ENCODE data around the gene SLC25A36. TPM values are rescaled to one million over a fixed set of nuclear protein-coding genes. Genes with fewer than 3 reads are reported as not detected.
A peak's percentile ranks its signal among the peaks of the same experiment; 100 is the strongest.

Gene SLC25A36
- total and polyA plus RNA-seq, 2 of the 4 experiments (the other 2 are of a cell fraction), result 31.3 to 76.7 TPM

- Histone ChIP-seq H3K4me1 (ENCODE audit: control insufficient read depth, insufficient read depth, low read length) (peaks cover 16% of the 10 kb centered on the region), H3K9me1 (ENCODE audit: insufficient read depth, low read length) (peaks cover 9% of the 10 kb centered on the region; the same call in 1 of the 2 replicates), H3K18ac (ENCODE audit: low read depth, low read length) (no peak overlapping the region), H3K36me3 (ENCODE audit: control insufficient read depth, insufficient read depth, low read length) (no peaks in the 10 kb centered on the region; the same call in 1 of the 2 replicates), H3K79me1 (ENCODE audit: low read depth in 1 of 2, low read length in 2 of 2) (peaks cover 0 to 50% of the 10 kb centered on the region in 2 experiments), H3K9me3 (ENCODE audit: control insufficient read depth, insufficient read depth, low read length) (no peaks in the 10 kb centered on the region), H4K20me1 (ENCODE audit: insufficient read depth, low read length) (peaks cover 54% of the 10 kb centered on the region), H3K4me3 (ENCODE audit: insufficient read depth, low read depth, low read length) (no peak overlapping the region), H2BK20ac (ENCODE audit: low read depth, low read length) (no peak overlapping the region), H3K14ac (replicated peaks; ENCODE audit: low read depth, low read length) (no peak overlapping the region), H3K27me3 (ENCODE audit: control insufficient read depth, insufficient read depth, low read length) (no peaks in the 10 kb centered on the region), H2BK120ac (ENCODE audit: low read depth, low read length) (no peak overlapping the region), H3K4ac (ENCODE audit: low read depth, low read length) (no peak overlapping the region), H2AK9ac (replicated peaks; ENCODE audit: low read depth, low read length, poor library complexity) (no peak overlapping the region), H4K91ac (ENCODE audit: insufficient read depth, low read depth, low read length) (no peak overlapping the region), H3K27ac (ENCODE audit: insufficient read depth, low read length) (peak overlapping the region; percentile 44; the same call in 1 of the 2 replicates), H4K8ac (ENCODE audit: low read depth in 2 of 2, low read length in 2 of 2) (0 out of 4 replicates have a peak overlapping the region, but pooled peaks of 1 of the 2 experiments have one; percentile 7), H2BK15ac (ENCODE audit: low read depth, low read length) (no peak overlapping the region; the same call in 2 of the 3 replicates), H4K5ac (ENCODE audit: low read depth, low read length) (no peak overlapping the region), H2BK5ac (ENCODE audit: low read depth, low read length, poor library complexity, severe bottlenecking) (no peak overlapping the region), H2AFZ (replicated peaks; ENCODE audit: low read length, poor library complexity) (no peak overlapping the region), H2AK5ac (ENCODE audit: low read depth, low read length) (no peak overlapping the region), H3K23ac (ENCODE audit: low read depth, low read length) (no peak overlapping the region; the same call in 1 of the 2 replicates), H3K4me2 (ENCODE audit: low read depth, low read length) (no peak overlapping the region), H3K56ac (ENCODE audit: extremely low read depth, insufficient read depth, low read length) (no peak overlapping the region), H3K9ac (ENCODE audit: low read depth, low read length) (no peak overlapping the region)
- WGBS, 2 experiments (ENCODE audit: extremely low coverage in 2 of 2, insufficient read length in 1 of 2), result no CpG with 5 or more reads among the region's 5 CpGs
- in situ Hi-C loops (cut with MboI; ENCODE audit: low sequenced_read_pairs) (no loop called here), dilution Hi-C loops (cut with HindIII; ENCODE audit: low sequenced_read_pairs, unreplicated experiment) (no loop called here), intact Hi-C loops (cut with micrococcal nuclease) (no loop called here)
- CTCF ChIA-PET, result interaction anchor here (0.7 to 1.1 kb wide), 3 partner anchors 17 to 313 kb away, joined by 3 to 4 read pairs (median 3); no protein-coding TSS in a partner anchor
- peak; percentile 66 for ATAC-seq (ENCODE audit: low read depth)
- POLR2A ChIA-PET (ENCODE audit: unreplicated experiment), result interaction anchor here (0.6 kb wide), 1 partner anchor 8 kb away, joined by 3 read pairs; no protein-coding TSS in a partner anchor
- peak; percentile 81 for DNase-seq
- BruUV-seq (replicated peaks), result no TSS peak
- peak; percentile 26; the same call in 1 of the 2 replicates for TF ChIP-seq NFE2L2 (IDR thresholded peaks at IDR 0.05; ENCODE audit: low read depth, low read length)
- no peak for TF ChIP-seq RFX5 (IDR thresholded peaks at IDR 0.05; ENCODE audit: low read depth, low read length)
- TF ChIP-seq MAFK (IDR thresholded peaks at IDR 0.05; ENCODE audit: low read depth, low read length), result peak; percentile 45
- no peak for TF ChIP-seq CHD1 (IDR thresholded peaks at IDR 0.05; ENCODE audit: low read depth, low read length)
- TF ChIP-seq BHLHE40 (IDR thresholded peaks at IDR 0.05; ENCODE audit: low read depth, low read length), result no peak
- TF ChIP-seq FOS (IDR thresholded peaks at IDR 0.05; ENCODE audit: low read depth, low read length), result peak; percentile 74
- TF ChIP-seq MAZ (IDR thresholded peaks at IDR 0.05; ENCODE audit: borderline replicate concordance, low read depth, low read length), result no peak
- TF ChIP-seq RCOR1 (IDR thresholded peaks at IDR 0.05; ENCODE audit: insufficient replicate concordance, low read length), result no peak
- no peak for TF ChIP-seq RAD21 (IDR thresholded peaks at IDR 0.05; ENCODE audit: low read length)
- no peak for TF ChIP-seq SMC3 (IDR thresholded peaks at IDR 0.05; ENCODE audit: low read depth, low read length)
- TF ChIP-seq CTCF (conservative IDR thresholded peaks at IDR 0.05; ENCODE audit: low read depth, low read length), result no peak
- TF ChIP-seq CEBPB (IDR thresholded peaks at IDR 0.05; ENCODE audit: low read depth, low read length), result peak; percentile 43; the same call in 1 of the 2 replicates
- no peak for TF ChIP-seq ELK1 (IDR thresholded peaks at IDR 0.05; ENCODE audit: borderline replicate concordance, low read depth, low read length)
- TF ChIP-seq MXI1 (IDR thresholded peaks at IDR 0.05; ENCODE audit: borderline replicate concordance, low read depth, low read length), result no peak
These were observed 11.7 kb downstream of the SLC25A36 start for GRCh38 chr3:140953028-140953960.

Data from IMR-90 (cell line).